Parathyroid adenoma (tissue), 2 donors: ENCODE data around the gene ROBO3.

ENCODE experiments used
- H2AFZ ChIP-seq: fragments of 300-600 bp; sonication (generic); one replicate; pipeline ENCODE4 v1.7.0; 2017; ENCODE audit warnings: antibody characterized with exemption, mild to moderate bottlenecking
- H3K27ac ChIP-seq: fragments of 300-600 bp; sonication (generic); one replicate; pipeline ENCODE4 v1.7.0; 2017
- H3K27me3 ChIP-seq: fragments of 300-600 bp; sonication (generic); one replicate; pipeline ENCODE4 v1.7.0; 2017; ENCODE audit warnings: low read length; ENCODE audit not compliant: control insufficient read depth, insufficient read depth
- H3K36me3 ChIP-seq: fragments of 300-600 bp; sonication (generic); one replicate; pipeline ENCODE4 v1.7.0; 2017; ENCODE audit warnings: low read length; ENCODE audit not compliant: control insufficient read depth, insufficient read depth
- H3K4me1 ChIP-seq: fragments of 300-600 bp; sonication (generic); one replicate; pipeline ENCODE4 v1.7.0; 2017; ENCODE audit warnings: control low read depth
- H3K4me2 ChIP-seq: fragments of 300-600 bp; sonication (generic); one replicate; pipeline ENCODE4 v1.7.0; 2017; ENCODE audit warnings: low read length
- H3K4me3 ChIP-seq: fragments of 300-600 bp; sonication (generic); one replicate; pipeline ENCODE4 v1.7.0; 2017; ENCODE audit warnings: low read depth, low read length
- H3K79me2 ChIP-seq: fragments of 300-600 bp; sonication (generic); one replicate; pipeline ENCODE4 v1.7.0; 2017; ENCODE audit warnings: control low read depth
- H3K9ac ChIP-seq: fragments of 300-600 bp; sonication (generic); one replicate; pipeline ENCODE4 v1.7.0; 2017; ENCODE audit warnings: mild to moderate bottlenecking
- H3K9me3 ChIP-seq: fragments of 300-600 bp; sonication (generic); one replicate; pipeline ENCODE4 v1.7.0; 2017; ENCODE audit warnings: low read length; ENCODE audit not compliant: control insufficient read depth
- CTCF ChIP-seq: fragments of 300-600 bp; sonication (generic); IDR thresholded peaks from one replicate; pipeline ENCODE4 v1.7.0; 2017; ENCODE audit warnings: antibody characterized with exemption, mild to moderate bottlenecking
- donor health status: primary hyperparathyroidism.

The ROBO3 gene

DNA sequence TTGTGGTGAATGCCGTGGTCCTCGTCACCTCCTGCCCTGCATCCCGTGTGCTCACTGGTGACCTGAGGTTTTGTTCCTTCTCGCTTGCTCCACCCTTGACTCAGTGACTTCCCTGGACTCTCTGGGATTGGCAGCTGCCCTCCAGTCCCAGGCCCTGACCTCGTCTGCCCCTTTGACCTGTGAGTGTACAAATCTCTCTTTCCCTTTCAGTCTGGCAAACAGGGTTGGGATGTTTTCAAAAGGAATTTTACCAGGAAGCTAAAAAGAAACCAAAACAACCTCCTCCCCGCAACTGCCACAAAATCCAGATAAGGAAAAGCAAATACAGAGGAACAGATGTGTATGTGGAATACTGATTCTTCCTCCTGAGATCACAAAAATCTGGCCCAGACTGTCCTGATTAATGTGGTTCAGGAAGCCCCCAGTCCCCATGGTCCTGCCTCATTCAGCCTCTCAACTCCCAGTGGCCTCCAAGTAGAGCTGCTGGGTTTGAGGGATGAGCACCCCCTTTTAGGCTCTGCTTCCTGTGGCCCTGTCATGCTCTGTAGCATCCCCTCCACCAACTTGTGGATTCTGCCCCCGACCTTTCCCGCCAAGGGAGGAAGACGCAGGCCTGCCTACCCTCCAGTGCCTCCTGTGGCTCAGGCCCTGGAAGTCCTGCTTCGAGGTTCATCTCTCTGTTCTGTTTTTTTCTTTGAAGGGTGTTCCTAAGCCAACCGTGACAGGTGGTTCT, 17.3 kb downstream of the ROBO3 start:
- Histone ChIP-seq H3K27ac (no peak overlapping the region), H3K9ac (no peak overlapping the region)
- no peak for TF ChIP-seq CTCF

DNA sequence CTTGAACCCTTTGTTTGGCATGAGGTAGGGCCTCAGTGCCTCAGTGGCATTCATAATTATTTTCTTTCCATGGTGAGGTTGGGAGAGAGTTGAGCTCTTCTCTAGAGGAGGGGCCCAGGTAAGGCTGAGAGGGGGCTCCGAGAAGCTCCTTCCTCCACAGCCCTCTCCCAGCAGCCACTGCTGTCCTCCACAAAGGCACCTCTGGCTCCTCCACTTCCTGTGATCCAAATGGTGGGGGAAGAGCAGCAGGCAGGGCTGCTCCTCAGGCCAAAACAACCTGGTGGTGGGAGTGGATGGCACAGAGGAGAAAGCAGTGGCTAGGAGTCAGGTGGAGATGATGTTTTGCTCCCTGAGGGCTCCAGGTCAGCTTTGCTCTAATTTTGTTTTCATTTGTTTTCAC, 19.1 kb downstream of the ROBO3 start:
- no peak overlapping the region for H3K27ac ChIP-seq
- H3K4me2 ChIP-seq = no peak overlapping the region
- H3K9me3 ChIP-seq = no peaks in the 10 kb centered on the region
- H2AFZ ChIP-seq = no peak overlapping the region
- no peaks in the 10 kb centered on the region for H3K36me3 ChIP-seq
- H3K9ac ChIP-seq = no peak overlapping the region
- no peak overlapping the region for H3K4me3 ChIP-seq
- no peak for TF ChIP-seq CTCF
- no peaks in the 10 kb centered on the region for H3K27me3 ChIP-seq
- H3K4me1 ChIP-seq = no peaks in the 10 kb centered on the region
- H3K79me2 ChIP-seq = no peaks in the 10 kb centered on the region

More for the DNA sequence above, 17.3 kb downstream of the ROBO3 start:
- no peaks in the 10 kb centered on the region for H3K27me3 ChIP-seq
- no peak overlapping the region for H3K4me2 ChIP-seq
- no peaks in the 10 kb centered on the region for H3K79me2 ChIP-seq
- no peak overlapping the region for H3K4me3 ChIP-seq
- H3K36me3 ChIP-seq = no peaks in the 10 kb centered on the region
- H2AFZ ChIP-seq = no peak overlapping the region
- H3K9me3 ChIP-seq = no peaks in the 10 kb centered on the region
- no peaks in the 10 kb centered on the region for H3K4me1 ChIP-seq

- Histone ChIP-seq H3K36me3 (no peaks in the 10 kb centered on the region), H3K9me3 (no peaks in the 10 kb centered on the region), H3K27me3 (no peaks in the 10 kb centered on the region), H2AFZ (no peak overlapping the region), H3K9ac (no peak overlapping the region), H3K4me3 (no peak overlapping the region), H3K27ac (no peak overlapping the region), H3K4me1 (no peaks in the 10 kb centered on the region), H3K4me2 (no peak overlapping the region), H3K79me2 (no peaks in the 10 kb centered on the region)
- no peak for TF ChIP-seq CTCF
Measured at GRCh38 chr11:124884869-124885479, 19.7 kb downstream of the ROBO3 start.

- no peak overlapping the region for H2AFZ ChIP-seq
- no peaks in the 10 kb centered on the region for H3K9me3 ChIP-seq
- H3K36me3 ChIP-seq = no peaks in the 10 kb centered on the region
- H3K27ac ChIP-seq = no peak overlapping the region
- TF ChIP-seq CTCF = no peak
- H3K79me2 ChIP-seq = no peaks in the 10 kb centered on the region
- no peaks in the 10 kb centered on the region for H3K27me3 ChIP-seq
- H3K9ac ChIP-seq = no peak overlapping the region
- H3K4me1 ChIP-seq = no peaks in the 10 kb centered on the region
- H3K4me2 ChIP-seq = no peak overlapping the region
- no peak overlapping the region for H3K4me3 ChIP-seq
Measured at GRCh38 chr11:124886476-124886875, 21.2 kb downstream of the ROBO3 start.
